ENCODE results near the gene NUAK1. TPM values are rescaled to one million over a fixed set of nuclear protein-coding genes. Genes with fewer than 3 reads are reported as not detected.

NUAK1 gene
- polyA plus RNA-seq, 1 donor from 2014 or later, result 8.3 TPM

GRCh38 chr12:106135781-106136180 lies 3.0 kb downstream of the NUAK1 start:
- H4K20me1 ChIP-seq (ENCODE audit: insufficient read depth), result no peaks in the 10 kb centered on the region
- TF ChIP-seq EP300 (conservative IDR thresholded peaks at IDR 0.05; ENCODE audit: poor library complexity, severe bottlenecking), result no peak
- TF ChIP-seq SMC3 (conservative IDR thresholded peaks at IDR 0.05; ENCODE audit: poor library complexity), result no peak
- TF ChIP-seq RAD21 (conservative IDR thresholded peaks at IDR 0.05), result no peak
- TF ChIP-seq MXI1 (conservative IDR thresholded peaks at IDR 0.05; ENCODE audit: poor library complexity, severe bottlenecking), result no peak
- no peak for TF ChIP-seq POLR2AphosphoS5 (IDR thresholded peaks at IDR 0.05)
- no peak for TF ChIP-seq EZH2 (IDR thresholded peaks at IDR 0.05; ENCODE audit: borderline replicate concordance, insufficient read depth, low read length, poor library complexity, severe bottlenecking)
- TF ChIP-seq CTCF (IDR thresholded peaks at IDR 0.05; ENCODE audit: poor library complexity, severe bottlenecking), result no peak
- TF ChIP-seq REST (IDR thresholded peaks at IDR 0.05; ENCODE audit: borderline replicate concordance), result no peak
- no peak for TF ChIP-seq TAF1 (IDR thresholded peaks at IDR 0.05; ENCODE audit: low read depth)
- H3K9me2 ChIP-seq (ENCODE audit: insufficient read depth, low read length), result no peaks in the 10 kb centered on the region
- H3K4me3 ChIP-seq (ENCODE audit: low read length), result peak overlapping the region; percentile 93
- H3K27me3 ChIP-seq (ENCODE audit: insufficient read depth, low read depth, low read length), result no peaks in the 10 kb centered on the region
- H3K36me3 ChIP-seq (ENCODE audit: insufficient read depth, low read length), result no peaks in the 10 kb centered on the region
- peaks cover 81% of the 10 kb centered on the region for H3K79me2 ChIP-seq (replicated peaks; ENCODE audit: insufficient read depth, low read length)
- peak overlapping the region; percentile 29 for H3K27ac ChIP-seq (ENCODE audit: low read length)
- no peaks in the 10 kb centered on the region for H3K9me3 ChIP-seq (ENCODE audit: low read length)
- H3K4me2 ChIP-seq (ENCODE audit: low read length), result peak overlapping the region; percentile 94
- peak overlapping the region; percentile 59 for H3K9ac ChIP-seq (ENCODE audit: low read length)
- H3F3A ChIP-seq (ENCODE audit: insufficient read depth, low read length, poor library complexity, severe bottlenecking), result no peaks in the 10 kb centered on the region
- H2AFZ ChIP-seq (ENCODE audit: low read depth, low read length), result no peak overlapping the region

- H3F3A ChIP-seq (ENCODE audit: insufficient read depth, low read length, poor library complexity, severe bottlenecking), result no peaks in the 10 kb centered on the region
- no peaks in the 10 kb centered on the region for H3K9me2 ChIP-seq (ENCODE audit: insufficient read depth, low read length)
- no peaks in the 10 kb centered on the region for H3K36me3 ChIP-seq (ENCODE audit: insufficient read depth, low read length)
- H4K20me1 ChIP-seq (ENCODE audit: insufficient read depth), result no peaks in the 10 kb centered on the region
- H3K9me3 ChIP-seq (ENCODE audit: low read length), result no peaks in the 10 kb centered on the region
- no peak overlapping the region for H3K9ac ChIP-seq (ENCODE audit: low read length)
- peak overlapping the region; percentile 93 for H3K4me3 ChIP-seq (ENCODE audit: low read length)
- H3K79me2 ChIP-seq (replicated peaks; ENCODE audit: insufficient read depth, low read length), result peaks cover 74% of the 10 kb centered on the region
- TF ChIP-seq REST (IDR thresholded peaks at IDR 0.05; ENCODE audit: borderline replicate concordance) (no peak), SMC3 (conservative IDR thresholded peaks at IDR 0.05; ENCODE audit: poor library complexity) (no peak), EZH2 (IDR thresholded peaks at IDR 0.05; ENCODE audit: borderline replicate concordance, insufficient read depth, low read length, poor library complexity, severe bottlenecking) (no peak), MXI1 (conservative IDR thresholded peaks at IDR 0.05; ENCODE audit: poor library complexity, severe bottlenecking) (no peak), RAD21 (conservative IDR thresholded peaks at IDR 0.05) (no peak), EP300 (conservative IDR thresholded peaks at IDR 0.05; ENCODE audit: poor library complexity, severe bottlenecking) (no peak)
- no peaks in the 10 kb centered on the region for H3K27me3 ChIP-seq (ENCODE audit: insufficient read depth, low read depth, low read length)
- no peak overlapping the region for H2AFZ ChIP-seq (ENCODE audit: low read depth, low read length)
- no peak overlapping the region for H3K27ac ChIP-seq (ENCODE audit: low read length)
- H3K4me2 ChIP-seq (ENCODE audit: low read length), result no peak overlapping the region
Measured at GRCh38 chr12:106135075-106135474, 3.7 kb downstream of the NUAK1 start.
